Activated CD8-positive, alpha-beta memory T cell treated with anti-CD3 and anti-CD28 coated beads, Interleukin-2, amount 50 U/mL, for 4 hours (primary cell): Measurements from ENCODE around the gene SCFD2.
"Not testable (repeated sequence)": the region's sequence is repeated elsewhere in the genome, so short reads cannot be mapped to it uniquely, and the experiment has no call there.

Source experiments
- DNase-seq: peaks from one replicate; pipeline ENCODE4 v3.0.0-alpha.2; 2020

Gene SCFD2

GRCh38 chr4:53365486-53366300 lies at the start of gene SCFD2:
Gene SCFD2, minus strand, starts transcription at chr4:53366061.
- DNase-seq = peak; percentile 98

GRCh38 chr4:53409479-53409878 lies 43.6 kb upstream of the SCFD2 start:
- not testable (repeated sequence) for DNase-seq

- no peak for DNase-seq
Observed at GRCh38 chr4:53380221-53380620, 14.4 kb upstream of the SCFD2 start.

GRCh38 chr4:53378171-53378482 lies 12.3 kb upstream of the SCFD2 start:
- no peak for DNase-seq

GRCh38 chr4:53377319-53378170 lies 11.7 kb upstream of the SCFD2 start, which contains the start of gene FIP1L1:
Gene FIP1L1, plus strand, starts transcription at chr4:53377641. Its CDS starts 198 bp downstream, at chr4:53377839.
- DNase-seq = peak; percentile 97

- no peak for DNase-seq
Observed at GRCh38 chr4:53376900-53377299, 11.0 kb upstream of the SCFD2 start.

GRCh38 chr4:53374777-53375258 lies 9.0 kb upstream of the SCFD2 start:
- no peak for DNase-seq

GRCh38 chr4:53371843-53372521 lies 6.1 kb upstream of the SCFD2 start:
- DNase-seq = no peak

- no peak for DNase-seq
Observed at GRCh38 chr4:53371049-53371448, 5.2 kb upstream of the SCFD2 start.

- DNase-seq = no peak
Observed at GRCh38 chr4:53367721-53368120, 1.9 kb upstream of the SCFD2 start.

- no peak for DNase-seq
Observed at GRCh38 chr4:53366301-53366716, 448 bp upstream of the SCFD2 start.

GRCh38 chr4:53365121-53365485 lies 758 bp downstream of the SCFD2 start:
- DNase-seq = no peak

- no peak for DNase-seq
Observed at GRCh38 chr4:53364624-53365023, 1.2 kb downstream of the SCFD2 start.

GRCh38 chr4:53362093-53362492 lies 3.8 kb downstream of the SCFD2 start:
- DNase-seq = no peak

- DNase-seq = no peak
Observed at GRCh38 chr4:53361451-53361850, 4.4 kb downstream of the SCFD2 start.

GRCh38 chr4:53355930-53356521 lies 9.8 kb downstream of the SCFD2 start:
- no peak for DNase-seq

GRCh38 chr4:53354012-53354722 lies 11.7 kb downstream of the SCFD2 start:
- DNase-seq = no peak

- no peak for DNase-seq
Observed at GRCh38 chr4:53349091-53349491, 16.8 kb downstream of the SCFD2 start.

- DNase-seq = no peak
Observed at GRCh38 chr4:53348046-53348445, 17.8 kb downstream of the SCFD2 start.

- no peak for DNase-seq
Observed at GRCh38 chr4:53346920-53347852, 18.7 kb downstream of the SCFD2 start.

GRCh38 chr4:53346392-53346791 lies 19.5 kb downstream of the SCFD2 start:
- DNase-seq = not testable (repeated sequence)
